ENCODE data around the gene CTSZ. TPM values are rescaled to one million over a fixed set of nuclear protein-coding genes. Genes with fewer than 3 reads are reported as not detected.

CTSZ gene
- total RNA-seq, 4 donors from 2014 or later: 152 to 256 (median 212) TPM

DNA sequence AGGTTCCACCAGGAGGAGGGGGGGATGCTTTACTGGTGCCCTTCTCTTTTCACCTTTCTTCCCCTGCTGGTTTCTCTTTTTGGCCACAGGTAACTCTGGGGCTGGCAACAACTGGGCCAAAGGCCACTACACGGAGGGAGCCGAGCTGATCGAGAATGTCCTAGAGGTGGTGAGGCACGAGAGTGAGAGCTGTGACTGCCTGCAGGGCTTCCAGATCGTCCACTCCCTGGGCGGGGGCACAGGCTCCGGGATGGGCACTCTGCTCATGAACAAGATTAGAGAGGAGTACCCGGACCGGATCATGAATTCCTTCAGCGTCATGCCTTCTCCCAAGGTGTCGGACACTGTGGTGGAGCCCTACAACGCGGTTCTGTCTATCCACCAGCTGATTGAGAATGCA is 16.6 kb upstream of the CTSZ start:
- Histone ChIP-seq H3K27ac (no peak overlapping the region), H3K4me3 (replicated peaks in 1 of 3) (no peak overlapping the region), H3K4me1 (peaks cover 5 to 8% of the 10 kb centered on the region in 2 donors), H3K9me3 (no peaks in the 10 kb centered on the region), H3K27me3 (no peaks in the 10 kb centered on the region), H3K36me3 (peaks cover 42 to 44% of the 10 kb centered on the region in 2 donors)
- intact Hi-C loops (cut with DNase I): no loop called here
- no peak for TF ChIP-seq POLR2A (IDR thresholded peaks at IDR 0.05)
- TF ChIP-seq, protein P1, sequence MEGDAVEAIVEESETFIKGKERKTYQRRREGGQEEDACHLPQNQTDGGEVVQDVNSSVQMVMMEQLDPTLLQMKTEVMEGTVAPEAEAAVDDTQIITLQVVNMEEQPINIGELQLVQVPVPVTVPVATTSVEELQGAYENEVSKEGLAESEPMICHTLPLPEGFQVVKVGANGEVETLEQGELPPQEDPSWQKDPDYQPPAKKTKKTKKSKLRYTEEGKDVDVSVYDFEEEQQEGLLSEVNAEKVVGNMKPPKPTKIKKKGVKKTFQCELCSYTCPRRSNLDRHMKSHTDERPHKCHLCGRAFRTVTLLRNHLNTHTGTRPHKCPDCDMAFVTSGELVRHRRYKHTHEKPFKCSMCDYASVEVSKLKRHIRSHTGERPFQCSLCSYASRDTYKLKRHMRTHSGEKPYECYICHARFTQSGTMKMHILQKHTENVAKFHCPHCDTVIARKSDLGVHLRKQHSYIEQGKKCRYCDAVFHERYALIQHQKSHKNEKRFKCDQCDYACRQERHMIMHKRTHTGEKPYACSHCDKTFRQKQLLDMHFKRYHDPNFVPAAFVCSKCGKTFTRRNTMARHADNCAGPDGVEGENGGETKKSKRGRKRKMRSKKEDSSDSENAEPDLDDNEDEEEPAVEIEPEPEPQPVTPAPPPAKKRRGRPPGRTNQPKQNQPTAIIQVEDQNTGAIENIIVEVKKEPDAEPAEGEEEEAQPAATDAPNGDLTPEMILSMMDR (IDR thresholded peaks at IDR 0.05): no peak
- 90 to 96% methylated on average over 13 of the region's 13 CpGs for WGBS, 2 donors
- DNase-seq: no peak

DNA sequence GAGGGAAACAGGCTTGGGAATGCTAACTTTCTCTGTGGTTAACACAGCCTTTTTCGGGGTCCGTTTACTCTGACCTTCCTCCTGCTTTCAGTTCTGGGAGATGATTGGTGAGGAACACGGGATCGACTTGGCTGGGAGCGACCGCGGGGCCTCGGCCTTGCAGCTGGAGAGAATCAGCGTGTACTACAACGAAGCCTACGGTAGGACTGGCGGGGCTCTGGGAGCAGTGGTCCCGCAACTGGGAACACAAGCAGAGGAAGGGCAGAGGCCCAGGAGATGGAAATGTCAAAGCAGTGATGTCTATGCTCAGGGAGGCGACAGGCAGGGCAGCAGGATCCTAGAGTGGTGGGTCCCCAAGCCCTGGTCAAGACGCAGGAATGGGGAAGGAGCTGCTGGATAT is 15.7 kb upstream of the CTSZ start:
- intact Hi-C loops (cut with DNase I): no loop called here
- DNase-seq: no peak
- H3K27me3 ChIP-seq: no peaks in the 10 kb centered on the region
- 94 to 95% methylated on average over 15 of the region's 15 CpGs for WGBS, 2 donors
- no peaks in the 10 kb centered on the region for H3K9me3 ChIP-seq
- H3K36me3 ChIP-seq: peaks cover 36 to 44% of the 10 kb centered on the region in 2 donors
- H3K4me1 ChIP-seq: no peaks in the 10 kb centered on the region
- H3K27ac ChIP-seq: no peak overlapping the region
- no peak for TF ChIP-seq POLR2A (IDR thresholded peaks at IDR 0.05)
- TF ChIP-seq, protein P1 (IDR thresholded peaks at IDR 0.05): no peak
- no peak overlapping the region for H3K4me3 ChIP-seq (replicated peaks in 1 of 3)

DNA sequence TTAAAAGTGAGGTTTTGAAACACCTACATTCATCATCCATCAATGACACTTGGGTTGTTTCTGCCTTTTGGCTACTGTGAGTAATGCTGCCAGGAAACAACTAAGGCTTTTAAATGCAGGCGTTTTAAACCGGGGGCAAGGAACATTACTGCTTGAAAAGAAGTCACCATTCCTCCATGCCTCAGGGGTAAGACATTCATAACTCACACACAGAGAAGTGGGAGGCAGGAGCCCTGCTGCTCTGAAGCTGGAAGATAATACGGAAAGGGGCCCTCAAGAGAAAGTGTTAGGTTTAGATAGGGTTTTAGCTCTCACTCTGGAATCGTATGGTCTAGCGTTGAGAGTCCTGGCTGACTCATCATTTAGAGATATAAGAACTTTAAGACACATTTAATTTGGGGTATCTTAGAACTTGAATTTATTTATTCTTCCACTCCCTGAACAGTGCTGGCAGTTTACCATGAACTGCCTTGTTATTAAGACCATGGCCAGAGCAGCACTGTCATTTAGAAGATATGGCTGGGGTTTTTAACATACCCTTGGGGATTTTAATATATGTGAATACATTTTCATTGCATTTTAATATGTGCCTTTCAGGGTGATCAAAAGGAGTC is 14.0 kb upstream of the CTSZ start:
- intact Hi-C loops (cut with DNase I): no loop called here
- WGBS, 2 donors: 76 to 88% methylated on average over 5 of the region's 5 CpGs
- Histone ChIP-seq H3K27me3 (no peaks in the 10 kb centered on the region), H3K27ac (no peak overlapping the region), H3K4me3 (replicated peaks in 1 of 3) (no peak overlapping the region), H3K4me1 (no peaks in the 10 kb centered on the region), H3K9me3 (no peaks in the 10 kb centered on the region), H3K36me3 (peaks cover 30 to 33% of the 10 kb centered on the region in 2 donors)
- TF ChIP-seq, protein P1 (IDR thresholded peaks at IDR 0.05): no peak
- no peak for TF ChIP-seq POLR2A (IDR thresholded peaks at IDR 0.05)
- DNase-seq: no peak

DNA sequence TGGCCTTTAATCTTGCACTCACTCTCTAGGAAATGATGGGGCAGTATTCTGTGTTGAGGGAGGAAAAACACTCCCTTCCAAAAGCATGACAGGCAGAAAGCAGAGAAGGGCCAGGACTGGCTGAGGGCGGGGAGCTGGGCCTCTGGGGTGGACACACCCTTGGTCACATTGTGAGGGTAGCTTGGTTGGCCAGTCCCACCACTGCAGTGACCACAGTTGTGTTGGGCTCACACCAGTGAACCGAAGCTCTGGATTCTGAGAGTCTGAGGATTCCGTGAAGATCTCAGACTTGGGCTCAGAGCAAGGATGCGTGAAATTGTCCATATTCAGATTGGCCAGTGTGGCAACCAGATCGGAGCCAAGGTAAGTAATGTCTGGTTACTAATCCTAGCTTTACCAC is 12.2 kb upstream of the CTSZ start, which contains the start of gene TUBB1:
Gene TUBB1, plus strand, starts transcription at position 213 of the 400 bp plus-strand sequence. Its CDS starts 94 bp downstream, at position 307.
- peaks cover 14 to 22% of the 10 kb centered on the region in 2 donors for H3K36me3 ChIP-seq
- H3K4me3 ChIP-seq (replicated peaks in 1 of 3): no peak within 1 kb of the TSS
- 93 to 98% methylated on average over 5 of the region's 5 CpGs for WGBS, 2 donors
- TF ChIP-seq, protein P1 (IDR thresholded peaks at IDR 0.05): no peak
- no peak for TF ChIP-seq POLR2A (IDR thresholded peaks at IDR 0.05)
- intact Hi-C loops (cut with DNase I): no loop called here
- DNase-seq: no peak
- no peaks in the 10 kb centered on the region for H3K4me1 ChIP-seq
- H3K27me3 ChIP-seq: no peaks in the 10 kb centered on the region
- no peak within 1 kb of the TSS for H3K27ac ChIP-seq
- no peaks in the 10 kb centered on the region for H3K9me3 ChIP-seq

DNA sequence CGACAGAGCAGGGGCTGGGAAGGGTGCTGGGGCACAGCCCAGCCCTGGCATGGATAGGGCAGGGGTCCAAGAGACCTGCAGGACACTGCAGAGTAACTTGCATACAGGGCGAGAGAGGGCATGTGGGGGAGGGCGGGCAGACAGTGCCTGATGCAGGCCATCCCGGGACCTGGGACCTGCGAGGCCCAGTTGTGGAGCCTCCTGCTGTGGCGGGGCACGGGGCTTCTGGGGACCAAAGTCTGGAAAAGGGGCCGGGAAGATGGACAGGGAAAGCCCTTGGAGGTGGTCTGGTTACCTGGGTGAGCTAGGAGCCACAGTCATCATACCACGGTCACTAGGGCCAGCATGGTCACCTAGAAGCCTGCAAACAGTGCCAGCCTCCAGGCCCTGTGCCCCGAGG is 11.8 kb upstream of the CTSZ start:
- H3K27me3 ChIP-seq: no peaks in the 10 kb centered on the region
- no peaks in the 10 kb centered on the region for H3K4me1 ChIP-seq
- no peak overlapping the region for H3K4me3 ChIP-seq (replicated peaks in 1 of 3)
- H3K27ac ChIP-seq: no peak overlapping the region
- intact Hi-C loops (cut with DNase I): no loop called here
- peaks cover 10 to 18% of the 10 kb centered on the region in 2 donors for H3K36me3 ChIP-seq
- TF ChIP-seq POLR2A (IDR thresholded peaks at IDR 0.05): no peak
- TF ChIP-seq, protein P1 (IDR thresholded peaks at IDR 0.05): no peak
- no peak for DNase-seq
- 90 to 95% methylated on average over 10 of the region's 10 CpGs for WGBS, 2 donors
- no peaks in the 10 kb centered on the region for H3K9me3 ChIP-seq
